IMR-90 (cell line): ENCODE measurements around the gene ANKRD40CL. TPM values are rescaled to one million over a fixed set of nuclear protein-coding genes. Genes with fewer than 3 reads are reported as not detected.
A peak's percentile ranks its signal among the peaks of the same experiment; 100 is the strongest.

Experiments used
- ATAC-seq: fragments of 200-7000 bp; cut with Tn5 transposase; 2 replicates; pipeline ENCODE4 v1.9.1; 2020; ENCODE audit warnings: low read depth, mild to moderate bottlenecking, moderate library complexity
- BruUV-seq: library from RNA; stranded (reverse); fragments of 400-500 nt; replicated peaks from 2 replicates; lab custom pipeline; 2021; lab: Mats Ljungman, UMichigan
- CTCF ChIA-PET: fragments of 300-600 bp; formaldehyde crosslinking; extraction: SDS; loops from one replicate; lab custom pipeline; 2021; ENCODE audit warnings: antibody characterized with exemption; lab: Yijun Ruan, JAX
- POLR2A ChIA-PET: fragments of 300-600 bp; sonication (Branson Sonifier 250); formaldehyde crosslinking; loops from one replicate; lab custom pipeline; 2022; ENCODE audit warnings: antibody characterized with exemption; ENCODE audit not compliant: unreplicated experiment; lab: Charles Lee
- DNase-seq: peaks from one replicate; pipeline ENCODE4 v3.0.0; 2013
- H2AFZ ChIP-seq: replicated peaks from 2 replicates; pipeline ENCODE3; 2013; ENCODE audit warnings: low read length, mild to moderate bottlenecking; ENCODE audit not compliant: poor library complexity
- H2AK5ac ChIP-seq: 2 replicates; pipeline ENCODE4 v1.6.1; 2013; ENCODE audit warnings: low read depth, low read length, inconsistent platforms
- H2AK9ac ChIP-seq: replicated peaks from 2 replicates; pipeline ENCODE3; 2013; ENCODE audit warnings: mild to moderate bottlenecking, low read depth, low read length, moderate library complexity; ENCODE audit not compliant: poor library complexity
- H2BK120ac ChIP-seq: 2 replicates; pipeline ENCODE4 v1.6.1; 2013; ENCODE audit warnings: low read depth, low read length, inconsistent platforms
- H2BK15ac ChIP-seq: 3 replicates; pipeline ENCODE4 v1.6.1; 2013; ENCODE audit warnings: low read depth, low read length, inconsistent platforms
- H2BK20ac ChIP-seq: 2 replicates; pipeline ENCODE4 v1.6.1; 2013; ENCODE audit warnings: low read depth, mild to moderate bottlenecking, inconsistent platforms, low read length, moderate library complexity
- H2BK5ac ChIP-seq: 2 replicates; pipeline ENCODE4 v1.6.1; 2013; ENCODE audit warnings: mild to moderate bottlenecking, low read depth, low read length, inconsistent platforms; ENCODE audit not compliant: poor library complexity, severe bottlenecking
- H3K14ac ChIP-seq: replicated peaks from 2 replicates; pipeline ENCODE4 v1.6.1; 2013; ENCODE audit warnings: low read depth, low read length, inconsistent platforms
- H3K18ac ChIP-seq: 2 replicates; pipeline ENCODE4 v1.6.1; 2013; ENCODE audit warnings: low read depth, low read length, control low read depth
- H3K23ac ChIP-seq: 2 replicates; pipeline ENCODE4 v1.6.1; 2013; ENCODE audit warnings: low read depth, low read length, inconsistent platforms
- H3K27ac ChIP-seq: 2 replicates; pipeline ENCODE4 v1.5.1; 2013; ENCODE audit warnings: mild to moderate bottlenecking, control low read depth, low read length; ENCODE audit not compliant: insufficient read depth
- H3K27me3 ChIP-seq: 2 replicates; pipeline ENCODE4 v1.6.1; 2013; ENCODE audit warnings: low read length; ENCODE audit not compliant: control insufficient read depth, insufficient read depth
- H3K36me3 ChIP-seq: 2 replicates; pipeline ENCODE4 v1.6.1; 2013; ENCODE audit warnings: low read length, mixed read lengths; ENCODE audit not compliant: control insufficient read depth, insufficient read depth
- H3K4ac ChIP-seq: 2 replicates; pipeline ENCODE4 v1.6.1; 2013; ENCODE audit warnings: low read depth, low read length, inconsistent platforms
- H3K4me1 ChIP-seq: 2 replicates; pipeline ENCODE4 v1.6.1; 2013; ENCODE audit warnings: low read length, mixed read lengths; ENCODE audit not compliant: control insufficient read depth, insufficient read depth
- H3K4me2 ChIP-seq: 2 replicates; pipeline ENCODE4 v1.6.1; 2013; ENCODE audit warnings: low read depth, mild to moderate bottlenecking, control low read depth, low read length, moderate library complexity
- H3K4me3 ChIP-seq: 2 replicates; pipeline ENCODE4 v1.5.1; 2013; ENCODE audit warnings: low read depth, mild to moderate bottlenecking, control low read depth, low read length, moderate library complexity; ENCODE audit not compliant: insufficient read depth
- H3K56ac ChIP-seq: 2 replicates; pipeline ENCODE4 v1.6.1; 2013; ENCODE audit warnings: low read length, inconsistent platforms; ENCODE audit not compliant: insufficient read depth; ENCODE audit errors: extremely low read depth
- H3K79me1 ChIP-seq, 2 experiments: 2 replicates each; pipeline ENCODE4 v1.6.1; 2013; ENCODE audit warnings: low read length in 2 of 2, inconsistent platforms in 1 of 2, low read depth in 1 of 2
- H3K9ac ChIP-seq: 2 replicates; pipeline ENCODE4 v1.6.1; 2013; ENCODE audit warnings: low read depth, low read length, control low read depth
- H3K9me1 ChIP-seq: 2 replicates; pipeline ENCODE4 v1.6.1; 2013; ENCODE audit warnings: low read length, inconsistent platforms; ENCODE audit not compliant: insufficient read depth
- H3K9me3 ChIP-seq: 2 replicates; pipeline ENCODE4 v1.6.1; 2013; ENCODE audit warnings: low read length; ENCODE audit not compliant: control insufficient read depth, insufficient read depth
- H4K20me1 ChIP-seq: 2 replicates; pipeline ENCODE4 v1.6.1; 2013; ENCODE audit warnings: low read length, inconsistent platforms; ENCODE audit not compliant: insufficient read depth
- H4K5ac ChIP-seq: 2 replicates; pipeline ENCODE4 v1.6.1; 2013; ENCODE audit warnings: mild to moderate bottlenecking, low read depth, low read length, control low read depth
- H4K8ac ChIP-seq, 2 experiments: 2 replicates each; pipeline ENCODE4 v1.6.1; 2013; ENCODE audit warnings: low read depth in 2 of 2, low read length in 2 of 2, control low read depth in 1 of 2, inconsistent platforms in 1 of 2
- H4K91ac ChIP-seq: 2 replicates; pipeline ENCODE4 v1.6.1; 2013; ENCODE audit warnings: low read depth, low read length, inconsistent platforms; ENCODE audit not compliant: insufficient read depth
- CEBPB ChIP-seq: IDR thresholded peaks from 2 replicates; pipeline ENCODE4 v1.6.1; 2012; ENCODE audit warnings: low read depth, low read length, improper control_type of control experiment
- CHD1 ChIP-seq: IDR thresholded peaks from 2 replicates; pipeline ENCODE4 v1.6.1; 2012; ENCODE audit warnings: low read depth, low read length, improper control_type of control experiment
- ELK1 ChIP-seq: fragments of 150-350 bp; IDR thresholded peaks from 2 replicates; pipeline ENCODE4 v1.6.1; 2016; ENCODE audit warnings: low read depth, mild to moderate bottlenecking, low read length, moderate library complexity, borderline replicate concordance
- FOS ChIP-seq: fragments of 150-350 bp; IDR thresholded peaks from 2 replicates; pipeline ENCODE4 v1.6.1; 2016; ENCODE audit warnings: low read depth, low read length
- MAZ ChIP-seq: IDR thresholded peaks from 2 replicates; pipeline ENCODE4 v1.6.1; 2012; ENCODE audit warnings: low read depth, mild to moderate bottlenecking, low read length, improper control_type of control experiment, moderate library complexity, borderline replicate concordance
- POLR2A ChIP-seq: IDR thresholded peaks from 2 replicates; pipeline ENCODE4 v1.6.1; 2012; ENCODE audit warnings: mild to moderate bottlenecking, low read depth, low read length
- RCOR1 ChIP-seq: IDR thresholded peaks from 2 replicates; pipeline ENCODE4 v1.6.1; 2012; ENCODE audit warnings: mild to moderate bottlenecking, low read length, improper control_type of control experiment; ENCODE audit not compliant: insufficient replicate concordance
- RFX5 ChIP-seq: IDR thresholded peaks from 2 replicates; pipeline ENCODE4 v1.8.0; 2012; ENCODE audit warnings: low read depth, mild to moderate bottlenecking, low read length, moderate library complexity
- SMC3 ChIP-seq: fragments of 150-350 bp; IDR thresholded peaks from 2 replicates; pipeline ENCODE4 v1.6.1; 2016; ENCODE audit warnings: low read depth, mild to moderate bottlenecking, antibody characterized with exemption, low read length, moderate library complexity
- USF2 ChIP-seq: fragments of 150-350 bp; IDR thresholded peaks from 2 replicates; pipeline ENCODE4 v1.6.1; 2017; ENCODE audit warnings: mild to moderate bottlenecking, antibody characterized with exemption, low read length, low read depth
- WGBS, 2 experiments: methylation state at CpG; one replicate each; pipeline versions ENCODE4 v1.1.5 to v1.1.7; 2013; ENCODE audit warnings: missing lambda C conversion rate in 2 of 2; ENCODE audit not compliant: insufficient read length in 1 of 2; ENCODE audit errors: extremely low coverage in 2 of 2; 5-methylcytosine and 5-hydroxymethylcytosine counted together
- dilution Hi-C: fragments of 300-500 bp; cut with HindIII; formaldehyde crosslinking; loops from one replicate; pipeline ENCODE4 v1.14.3; 2018; ENCODE audit warnings: low sequenced_read_pairs; ENCODE audit not compliant: unreplicated experiment
- in situ Hi-C: fragments of 300-500 bp; cut with MboI; formaldehyde crosslinking; loops from 3 replicates; pipeline ENCODE4 v1.14.3; 2019; ENCODE audit warnings: low sequenced_read_pairs, inconsistent platforms, mixed read lengths
- intact Hi-C: fragments of 100-400 bp; cut with micrococcal nuclease; formaldehyde crosslinking; loops from 2 replicates; pipeline ENCODE4 v1.10.0; 2022
- polyA plus RNA-seq, 3 experiments: library from polyadenylated mRNA; depleted of rRNA; stranded (reverse); fragments of >200 nt; gene quantifications; 2 replicates each; pipeline ENCODE4 v1.2.3, GENCODE V29; 2012; ENCODE audit warnings: low replicate concordance in 1 of 3
- total RNA-seq: library from RNA; depleted of rRNA; stranded (reverse); fragments of >200 nt; gene quantifications from 2 replicates; pipeline ENCODE4 v1.2.3, GENCODE V29; 2012

Gene ANKRD40CL
- total and polyA plus RNA-seq, 2 of the 4 experiments (the other 2 are of a cell fraction), result not detected

- Histone ChIP-seq H3K4me2 (no peak overlapping the region), H3K36me3 (peaks cover 52% of the 10 kb centered on the region), H4K20me1 (no peaks in the 10 kb centered on the region), H3K4me1 (no peaks in the 10 kb centered on the region), H3K27me3 (no peaks in the 10 kb centered on the region), H3K56ac (no peak overlapping the region), H2BK120ac (no peak overlapping the region), H2AK9ac (no peak overlapping the region), H4K8ac (no peak overlapping the region), H3K23ac (no peak overlapping the region), H3K9me3 (no peaks in the 10 kb centered on the region), H2BK15ac (no peak overlapping the region), H2AFZ (no peak overlapping the region), H3K18ac (no peak overlapping the region), H2AK5ac (no peak overlapping the region), H3K14ac (no peak overlapping the region), H4K5ac (no peak overlapping the region), H3K9ac (no peak overlapping the region), H2BK5ac (no peak overlapping the region), H2BK20ac (no peak overlapping the region), H3K9me1 (no peaks in the 10 kb centered on the region), H3K79me1 (peaks cover 32 to 39% of the 10 kb centered on the region in 2 experiments), H3K4ac (no peak overlapping the region), H4K91ac (no peak overlapping the region), H3K4me3 (no peak overlapping the region), H3K27ac (no peak overlapping the region)
- DNase-seq (no peak), ATAC-seq (no peak)
- TSS peak; percentile 88 for BruUV-seq
- in situ Hi-C loops, result no loop called here
- dilution Hi-C loops, result no loop called here
- 90% methylated on average over 3 of the region's 12 CpGs; no CpG with 5 or more reads in 1 of the 2 experiments for WGBS, 2 experiments
- TF ChIP-seq CEBPB (no peak), CHD1 (no peak), RCOR1 (no peak), POLR2A (no peak), MAZ (no peak), RFX5 (no peak), USF2 (no peak), ELK1 (no peak), FOS (no peak), SMC3 (no peak)
- ChIA-PET CTCF (no interaction called here), POLR2A (no interaction called here)
- intact Hi-C loops, result no loop called here
These were observed 21.7 kb downstream of the ANKRD40CL start for GRCh38 chr17:50745631-50746030.
